ENCODE results near the gene MEG3. TPM values are rescaled to one million over a fixed set of nuclear protein-coding genes. Genes with fewer than 3 reads are reported as not detected.

Gene MEG3
- total and polyA plus RNA-seq, 2 experiments from 2014 or later = not detected

DNA sequence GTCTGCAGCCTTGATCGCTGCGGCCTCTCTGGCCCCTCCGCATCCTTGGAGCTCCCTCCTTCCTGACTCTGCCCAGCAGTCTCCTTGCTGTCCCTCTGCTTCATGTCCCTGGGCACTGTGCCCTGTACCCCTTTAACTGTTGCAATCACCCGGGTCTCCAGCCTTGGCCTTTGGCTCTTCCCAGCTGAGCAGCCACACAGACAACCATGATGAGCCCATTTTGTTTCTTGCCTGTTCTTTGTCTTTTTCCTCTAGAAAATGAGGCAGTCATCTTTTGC, 40.6 kb upstream of the MEG3 start (continued):
- TF ChIP-seq, protein P1, sequence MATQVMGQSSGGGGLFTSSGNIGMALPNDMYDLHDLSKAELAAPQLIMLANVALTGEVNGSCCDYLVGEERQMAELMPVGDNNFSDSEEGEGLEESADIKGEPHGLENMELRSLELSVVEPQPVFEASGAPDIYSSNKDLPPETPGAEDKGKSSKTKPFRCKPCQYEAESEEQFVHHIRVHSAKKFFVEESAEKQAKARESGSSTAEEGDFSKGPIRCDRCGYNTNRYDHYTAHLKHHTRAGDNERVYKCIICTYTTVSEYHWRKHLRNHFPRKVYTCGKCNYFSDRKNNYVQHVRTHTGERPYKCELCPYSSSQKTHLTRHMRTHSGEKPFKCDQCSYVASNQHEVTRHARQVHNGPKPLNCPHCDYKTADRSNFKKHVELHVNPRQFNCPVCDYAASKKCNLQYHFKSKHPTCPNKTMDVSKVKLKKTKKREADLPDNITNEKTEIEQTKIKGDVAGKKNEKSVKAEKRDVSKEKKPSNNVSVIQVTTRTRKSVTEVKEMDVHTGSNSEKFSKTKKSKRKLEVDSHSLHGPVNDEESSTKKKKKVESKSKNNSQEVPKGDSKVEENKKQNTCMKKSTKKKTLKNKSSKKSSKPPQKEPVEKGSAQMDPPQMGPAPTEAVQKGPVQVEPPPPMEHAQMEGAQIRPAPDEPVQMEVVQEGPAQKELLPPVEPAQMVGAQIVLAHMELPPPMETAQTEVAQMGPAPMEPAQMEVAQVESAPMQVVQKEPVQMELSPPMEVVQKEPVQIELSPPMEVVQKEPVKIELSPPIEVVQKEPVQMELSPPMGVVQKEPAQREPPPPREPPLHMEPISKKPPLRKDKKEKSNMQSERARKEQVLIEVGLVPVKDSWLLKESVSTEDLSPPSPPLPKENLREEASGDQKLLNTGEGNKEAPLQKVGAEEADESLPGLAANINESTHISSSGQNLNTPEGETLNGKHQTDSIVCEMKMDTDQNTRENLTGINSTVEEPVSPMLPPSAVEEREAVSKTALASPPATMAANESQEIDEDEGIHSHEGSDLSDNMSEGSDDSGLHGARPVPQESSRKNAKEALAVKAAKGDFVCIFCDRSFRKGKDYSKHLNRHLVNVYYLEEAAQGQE (IDR thresholded peaks at IDR 0.05; ENCODE audit: unreplicated experiment) = no peak
- TF ChIP-seq CREB1 (CRISPR knock-in tag; IDR thresholded peaks at IDR 0.05; ENCODE audit: low read depth) (no peak), EZH2phosphoT487 (IDR thresholded peaks at IDR 0.05; ENCODE audit: unreplicated experiment) (no peak), NANOG (IDR thresholded peaks at IDR 0.05; ENCODE audit: borderline replicate concordance) (no peak), ZNF114 (CRISPR knock-in tag; IDR thresholded peaks at IDR 0.05) (no peak), EZH2 (IDR thresholded peaks at IDR 0.05; ENCODE audit: low read depth, unreplicated experiment) (no peak), JUNB (IDR thresholded peaks at IDR 0.05; ENCODE audit: unreplicated experiment) (no peak), POLR2AphosphoS5 (IDR thresholded peaks at IDR 0.05; ENCODE audit: low read depth) (no peak), STAT1 (IDR thresholded peaks at IDR 0.05; ENCODE audit: unreplicated experiment) (no peak)

DNA sequence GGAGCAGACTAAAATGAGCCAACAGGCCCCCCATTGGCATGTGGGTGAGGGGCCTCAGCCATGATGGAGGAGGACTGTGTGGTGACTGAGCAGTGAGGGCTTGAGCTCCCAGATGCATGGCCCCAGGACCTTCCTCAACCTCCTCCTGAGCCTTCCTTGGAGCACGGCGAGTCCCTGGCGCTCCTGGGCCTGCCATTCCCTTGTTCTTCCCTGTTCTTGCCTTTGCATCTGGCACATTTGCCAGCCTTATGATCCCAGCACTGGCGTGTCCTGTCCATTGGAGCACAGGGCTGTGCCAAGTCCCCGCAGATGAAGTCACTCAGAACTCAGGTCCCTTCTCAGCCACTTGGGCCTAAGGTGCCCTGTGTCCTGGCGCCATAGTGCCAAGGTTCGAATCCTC, 40.3 kb upstream of the MEG3 start:
- no peak overlapping the region for H3K4me3 ChIP-seq
- Mint-ChIP-seq H3K4me3 (no peak overlapping the region), H3K27ac (no peak overlapping the region), H3K4me1 (peaks cover 10% of the 10 kb centered on the region), H3K36me3 (ENCODE audit: low read depth) (no peaks in the 10 kb centered on the region), H3K27me3 (ENCODE audit: insufficient read depth, low read depth, poor library complexity) (peaks cover 8% of the 10 kb centered on the region), H3K9me3 (no peaks in the 10 kb centered on the region; the same call in 2 of the 3 replicates)
- no peak for DNase-seq (ENCODE audit: low spot score)
- H4K20me1 ChIP-seq (replicated peaks; ENCODE audit: insufficient read depth) = no peaks in the 10 kb centered on the region
- H2AFZ ChIP-seq = no peak overlapping the region
- no peak for ATAC-seq
- no peaks in the 10 kb centered on the region for H3F3A ChIP-seq (replicated peaks; ENCODE audit: low read depth)
- no peak overlapping the region for H3K27ac ChIP-seq (ENCODE audit: low read depth)
- H3K4me1 ChIP-seq (ENCODE audit: insufficient read depth) = no peaks in the 10 kb centered on the region
- no peaks in the 10 kb centered on the region for H3K9me2 ChIP-seq (ENCODE audit: insufficient read depth)
- H3K79me2 ChIP-seq (replicated peaks; ENCODE audit: insufficient read depth) = no peaks in the 10 kb centered on the region
- no peak overlapping the region for H3K4me2 ChIP-seq
- TF ChIP-seq CREB1 (CRISPR knock-in tag; IDR thresholded peaks at IDR 0.05; ENCODE audit: low read depth) (no peak), EZH2 (IDR thresholded peaks at IDR 0.05; ENCODE audit: low read depth, unreplicated experiment) (no peak), ZNF331 (CRISPR knock-in tag; IDR thresholded peaks at IDR 0.05; ENCODE audit: low read depth) (no peak), NANOG (IDR thresholded peaks at IDR 0.05; ENCODE audit: borderline replicate concordance) (no peak)
- TF ChIP-seq, protein P2, sequence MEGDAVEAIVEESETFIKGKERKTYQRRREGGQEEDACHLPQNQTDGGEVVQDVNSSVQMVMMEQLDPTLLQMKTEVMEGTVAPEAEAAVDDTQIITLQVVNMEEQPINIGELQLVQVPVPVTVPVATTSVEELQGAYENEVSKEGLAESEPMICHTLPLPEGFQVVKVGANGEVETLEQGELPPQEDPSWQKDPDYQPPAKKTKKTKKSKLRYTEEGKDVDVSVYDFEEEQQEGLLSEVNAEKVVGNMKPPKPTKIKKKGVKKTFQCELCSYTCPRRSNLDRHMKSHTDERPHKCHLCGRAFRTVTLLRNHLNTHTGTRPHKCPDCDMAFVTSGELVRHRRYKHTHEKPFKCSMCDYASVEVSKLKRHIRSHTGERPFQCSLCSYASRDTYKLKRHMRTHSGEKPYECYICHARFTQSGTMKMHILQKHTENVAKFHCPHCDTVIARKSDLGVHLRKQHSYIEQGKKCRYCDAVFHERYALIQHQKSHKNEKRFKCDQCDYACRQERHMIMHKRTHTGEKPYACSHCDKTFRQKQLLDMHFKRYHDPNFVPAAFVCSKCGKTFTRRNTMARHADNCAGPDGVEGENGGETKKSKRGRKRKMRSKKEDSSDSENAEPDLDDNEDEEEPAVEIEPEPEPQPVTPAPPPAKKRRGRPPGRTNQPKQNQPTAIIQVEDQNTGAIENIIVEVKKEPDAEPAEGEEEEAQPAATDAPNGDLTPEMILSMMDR (conservative IDR thresholded peaks at IDR 0.05; ENCODE audit: low read depth in 2 of 2) = no peak
- TF ChIP-seq, protein P1 (IDR thresholded peaks at IDR 0.05; ENCODE audit: unreplicated experiment) = no peak
- no peaks in the 10 kb centered on the region for H3K27me3 ChIP-seq (ENCODE audit: insufficient read depth)
- no peaks in the 10 kb centered on the region for H3K36me3 ChIP-seq (ENCODE audit: insufficient read depth)

Data from GM23338 (cell line).